Endothelial cell of umbilical vein (primary cell): Measurements from ENCODE around the gene TNRC6B. TPM values are rescaled to one million over a fixed set of nuclear protein-coding genes. Genes with fewer than 3 reads are reported as not detected.

Experiments
- BruUV-seq: library from RNA; stranded (reverse); fragments of 400-500 nt; replicated peaks from 2 replicates; lab custom pipeline; 2021; lab: Mats Ljungman, UMichigan
- CTCF ChIA-PET: fragments of 300-600, 350-600 bp; sonication (Branson Sonifier 250); formaldehyde crosslinking; loops from one replicate; lab custom pipeline; 2021; ENCODE audit warnings: antibody characterized with exemption, inconsistent platforms; lab: Charles Lee
- POLR2A ChIA-PET: fragments of 300-600, 350-600 bp; sonication (Branson Sonifier 250); formaldehyde crosslinking; loops from one replicate; lab custom pipeline; 2021; ENCODE audit warnings: antibody characterized with exemption, inconsistent platforms; lab: Charles Lee
- DNase-seq: peaks from one replicate; pipeline ENCODE4 v3.0.0-alpha.2; 2011; ENCODE audit warnings: low read depth, low spot score
- FAIRE-seq: peaks from 2 replicates; lab custom pipeline; 2011; peaks lifted over from hg19 to GRCh38; lab: Jason Lieb, UNC
- H2AFZ ChIP-seq: 2 replicates; pipeline ENCODE4 v1.6.0; 2012; ENCODE audit warnings: low read depth, low read length, control low read depth, inconsistent platforms
- H3K27ac ChIP-seq: 2 replicates; pipeline ENCODE4 v1.5.1; 2011; ENCODE audit warnings: low read depth, mild to moderate bottlenecking, control low read depth, low read length, moderate library complexity; ENCODE audit not compliant: insufficient read depth
- H3K27me3 ChIP-seq, 2 experiments: 2 replicates each; pipeline versions ENCODE4 v1.6.0 to v1.6.1; 2011; ENCODE audit warnings: low read length in 2 of 2, mixed read lengths in 1 of 2; ENCODE audit not compliant: control insufficient read depth in 2 of 2, insufficient read depth in 2 of 2
- H3K36me3 ChIP-seq, 2 experiments: 2 replicates in 1 of 2; 3 replicates in 1 of 2; pipeline ENCODE4 v1.5.1; 2011; ENCODE audit warnings: low read length in 2 of 2, mild to moderate bottlenecking in 1 of 2, moderate library complexity in 1 of 2; ENCODE audit not compliant: control insufficient read depth in 2 of 2, insufficient read depth in 2 of 2; ENCODE audit errors: extremely low read depth in 1 of 2
- H3K4me1 ChIP-seq: 3 replicates; pipeline ENCODE4 v1.5.1; 2011; ENCODE audit warnings: mild to moderate bottlenecking, low read length; ENCODE audit not compliant: control insufficient read depth, insufficient read depth; ENCODE audit errors: extremely low read depth
- H3K4me2 ChIP-seq: 2 replicates; pipeline ENCODE4 v1.6.1; 2011; ENCODE audit warnings: low read length, control low read depth, mixed read lengths; ENCODE audit not compliant: insufficient read depth
- H3K4me3 ChIP-seq, 3 experiments: fragments of 200-600 bp in 1 of 3; sonication (generic), shearing (Covaris generic) in 1 of 3; replicated peaks in 1 of 3; 2 replicates each; pipeline ENCODE4 v1.5.1; 2011 to 2016; ENCODE audit warnings: control low read depth in 3 of 3, low read length in 3 of 3, mild to moderate bottlenecking in 2 of 3, inconsistent platforms in 1 of 3, low read depth in 1 of 3, moderate library complexity in 1 of 3; ENCODE audit not compliant: insufficient read depth in 1 of 3
- H3K79me2 ChIP-seq: 2 replicates; pipeline ENCODE4 v1.6.0; 2012; ENCODE audit warnings: low read length, inconsistent platforms; ENCODE audit not compliant: control insufficient read depth, insufficient read depth
- H3K9ac ChIP-seq: replicated peaks from 2 replicates; pipeline ENCODE3; 2011; ENCODE audit warnings: low read length, control low read depth; ENCODE audit not compliant: insufficient read depth; ENCODE audit errors: extremely low read depth
- H3K9me1 ChIP-seq: replicated peaks from 3 replicates; pipeline ENCODE4 v1.6.0; 2011; ENCODE audit warnings: mild to moderate bottlenecking, low read length; ENCODE audit not compliant: control insufficient read depth, insufficient read depth; ENCODE audit errors: extremely low read depth
- H3K9me3 ChIP-seq: replicated peaks from 2 replicates; pipeline ENCODE4 v1.5.1; 2012; ENCODE audit warnings: low read length, inconsistent platforms; ENCODE audit not compliant: control insufficient read depth, insufficient read depth
- H4K20me1 ChIP-seq: replicated peaks from 2 replicates; pipeline ENCODE3; 2011; ENCODE audit warnings: mild to moderate bottlenecking, low read length; ENCODE audit not compliant: control insufficient read depth, insufficient read depth; ENCODE audit errors: extremely low read depth
- EZH2 ChIP-seq: IDR thresholded peaks from 2 replicates; pipeline ENCODE4 v1.6.1; 2012; ENCODE audit warnings: borderline replicate concordance, low read depth, mild to moderate bottlenecking, moderate library complexity, low read length, inconsistent platforms; ENCODE audit not compliant: severe bottlenecking
- FOS ChIP-seq: IDR thresholded peaks from 2 replicates; pipeline ENCODE4 v1.6.1; 2011; ENCODE audit warnings: mild to moderate bottlenecking, low read length, moderate library complexity, borderline replicate concordance; ENCODE audit not compliant: insufficient read depth
- GATA2 ChIP-seq: IDR thresholded peaks from 2 replicates; pipeline ENCODE4 v1.7.0; 2011; ENCODE audit warnings: low read depth, mild to moderate bottlenecking, moderate library complexity, mixed read lengths, low read length; ENCODE audit not compliant: insufficient read length, insufficient read depth
- MYC ChIP-seq: IDR thresholded peaks from one replicate; pipeline ENCODE4 v1.6.1; 2011; ENCODE audit warnings: mild to moderate bottlenecking, low read depth, low read length
- POLR2A ChIP-seq: IDR thresholded peaks from 2 replicates; pipeline ENCODE4 v1.6.1; 2012; ENCODE audit warnings: low read depth, mild to moderate bottlenecking, control low read depth, low read length
- POLR2AphosphoS5 ChIP-seq: IDR thresholded peaks from 2 replicates; pipeline ENCODE4 v1.6.1; 2012; ENCODE audit warnings: low read depth, mild to moderate bottlenecking, control low read depth, low read length, moderate library complexity; ENCODE audit not compliant: insufficient read depth
- dilution Hi-C: fragments of 300-500 bp; cut with MboI; formaldehyde crosslinking; loops from one replicate; pipeline ENCODE4 v1.15.0; 2019; ENCODE audit warnings: low sequenced_read_pairs; ENCODE audit not compliant: extremely low pct_ligation_motif_present
- intact Hi-C: fragments of 100-400 bp; cut with micrococcal nuclease; formaldehyde crosslinking; loops from one replicate; pipeline ENCODE4 v1.10.0; 2022
- polyA plus RNA-seq, 4 experiments: library from polyadenylated mRNA; depleted of rRNA in 3 of 4; stranded (reverse) in 3 of 4; unstranded in 1 of 4; fragments of >200 nt; gene quantifications; 2 replicates each; pipeline versions ENCODE4 v1.2.1 to v1.2.3, GENCODE V29; 2011 to 2012; ENCODE audit warnings: missing spikeins in 1 of 4
- total RNA-seq: library from RNA; stranded (reverse); gene quantifications from 2 replicates; pipeline ENCODE4 v1.2.3, GENCODE V29; 2021
- TF ChIP-seq, protein P1 (sequence below), 2 donors: IDR thresholded peaks; 1 replicate in 1 of 2; 2 replicates in 1 of 2; pipeline ENCODE4 v1.5.1; 2011; ENCODE audit warnings: low read length in 2 of 2, mild to moderate bottlenecking in 2 of 2, moderate library complexity in 2 of 2, control low read depth in 1 of 2, inconsistent platforms in 1 of 2, low read depth in 1 of 2; ENCODE audit not compliant: insufficient read depth in 1 of 2; ENCODE audit errors: extremely low read depth in 1 of 2
- TF ChIP-seq, protein P2 (sequence below): IDR thresholded peaks from 2 replicates; pipeline ENCODE4 v1.6.1; 2011; ENCODE audit not compliant: insufficient read depth, insufficient read length

TNRC6B gene
- total and polyA plus RNA-seq, 2 donors (not counting 3 experiments of a cell fraction or from before 2014, with no cell fraction given): 10.6 to 37.2 TPM

DNA sequence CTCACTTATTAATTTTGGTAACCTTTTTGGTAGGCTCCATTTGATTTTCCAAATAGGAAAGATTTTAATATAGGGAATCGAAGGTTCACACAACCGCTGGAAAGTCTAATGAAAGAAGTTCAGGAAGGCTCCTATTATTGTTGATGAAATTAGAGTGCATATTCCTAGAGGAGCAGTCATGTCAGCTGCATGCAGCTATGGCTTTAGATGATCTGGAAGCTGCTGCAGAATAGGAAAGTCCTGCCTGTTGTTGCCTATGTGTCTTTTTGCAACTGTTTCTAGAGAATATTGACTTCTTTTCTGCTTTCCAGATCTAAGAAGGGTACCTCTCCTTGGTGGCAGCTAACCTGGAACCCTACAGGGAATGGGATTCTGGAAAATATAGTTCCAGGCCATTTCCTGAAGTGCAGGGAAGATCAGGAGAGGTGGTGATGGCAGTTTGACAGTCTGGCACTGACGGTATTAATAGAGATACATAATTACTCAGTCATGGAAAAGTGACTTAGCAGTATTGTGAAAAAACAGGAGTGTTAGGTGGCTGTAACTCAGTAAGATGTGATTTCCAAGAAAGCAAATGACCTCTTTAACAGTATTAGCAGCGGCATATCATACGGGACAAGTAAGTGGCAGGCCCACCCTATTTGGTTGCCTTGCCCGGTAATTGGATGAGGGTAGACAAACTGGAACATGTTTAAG is 54.0 kb downstream of the TNRC6B start:
- BruUV-seq: no TSS peak
- Histone ChIP-seq H4K20me1 (no peaks in the 10 kb centered on the region), H3K79me2 (peaks cover 9% of the 10 kb centered on the region), H3K9ac (no peak overlapping the region), H3K4me3 (no peak overlapping the region), H3K27me3 (no peaks in the 10 kb centered on the region), H3K4me2 (no peak overlapping the region), H3K4me1 (no peaks in the 10 kb centered on the region), H3K9me3 (no peaks in the 10 kb centered on the region), H2AFZ (no peak overlapping the region), H3K36me3 (no peaks in the 10 kb centered on the region), H3K27ac (no peak overlapping the region), H3K9me1 (no peaks in the 10 kb centered on the region)
- DNase-seq: no peak
- ChIA-PET CTCF (no interaction called here), POLR2A (no interaction called here)
- dilution Hi-C loops: no loop called here
- TF ChIP-seq MYC: no peak
- TF ChIP-seq POLR2A: no peak
- no peak for TF ChIP-seq POLR2AphosphoS5
- TF ChIP-seq EZH2: no peak
- no peak for TF ChIP-seq FOS
- TF ChIP-seq, protein P1, sequence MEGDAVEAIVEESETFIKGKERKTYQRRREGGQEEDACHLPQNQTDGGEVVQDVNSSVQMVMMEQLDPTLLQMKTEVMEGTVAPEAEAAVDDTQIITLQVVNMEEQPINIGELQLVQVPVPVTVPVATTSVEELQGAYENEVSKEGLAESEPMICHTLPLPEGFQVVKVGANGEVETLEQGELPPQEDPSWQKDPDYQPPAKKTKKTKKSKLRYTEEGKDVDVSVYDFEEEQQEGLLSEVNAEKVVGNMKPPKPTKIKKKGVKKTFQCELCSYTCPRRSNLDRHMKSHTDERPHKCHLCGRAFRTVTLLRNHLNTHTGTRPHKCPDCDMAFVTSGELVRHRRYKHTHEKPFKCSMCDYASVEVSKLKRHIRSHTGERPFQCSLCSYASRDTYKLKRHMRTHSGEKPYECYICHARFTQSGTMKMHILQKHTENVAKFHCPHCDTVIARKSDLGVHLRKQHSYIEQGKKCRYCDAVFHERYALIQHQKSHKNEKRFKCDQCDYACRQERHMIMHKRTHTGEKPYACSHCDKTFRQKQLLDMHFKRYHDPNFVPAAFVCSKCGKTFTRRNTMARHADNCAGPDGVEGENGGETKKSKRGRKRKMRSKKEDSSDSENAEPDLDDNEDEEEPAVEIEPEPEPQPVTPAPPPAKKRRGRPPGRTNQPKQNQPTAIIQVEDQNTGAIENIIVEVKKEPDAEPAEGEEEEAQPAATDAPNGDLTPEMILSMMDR (IDR thresholded peaks at IDR 0.05; ENCODE audit: extremely low read depth in 1 of 2, insufficient read depth in 1 of 2, low read depth in 1 of 2, low read length in 2 of 2): no peak
- TF ChIP-seq, protein P2, sequence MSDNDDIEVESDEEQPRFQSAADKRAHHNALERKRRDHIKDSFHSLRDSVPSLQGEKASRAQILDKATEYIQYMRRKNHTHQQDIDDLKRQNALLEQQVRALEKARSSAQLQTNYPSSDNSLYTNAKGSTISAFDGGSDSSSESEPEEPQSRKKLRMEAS: no peak
- no peak for TF ChIP-seq GATA2
- FAIRE-seq: no peak
- intact Hi-C loops: no loop called here
